Liver (tissue), 9 donors: Measurements from ENCODE around the gene NACA. TPM values are rescaled to one million over a fixed set of nuclear protein-coding genes. Genes with fewer than 3 reads are reported as not detected.

Experiments
- DNase-seq: peaks from one replicate; pipeline ENCODE4 v3.0.0-alpha.2; 2017; ENCODE audit warnings: low spot score
- H3K27ac ChIP-seq, 2 donors: one replicate each; pipeline ENCODE4 v1.7.0; 2013; ENCODE audit warnings: inconsistent platforms in 2 of 2, low read length in 2 of 2, control low read depth in 1 of 2, low read depth in 1 of 2, mild to moderate bottlenecking in 1 of 2
- H3K27me3 ChIP-seq, 4 donors: one replicate each; pipeline versions ENCODE4 v1.6.1 to v1.7.0; 2013; ENCODE audit warnings: low read length in 3 of 4, inconsistent platforms in 1 of 4, mild to moderate bottlenecking in 1 of 4, moderate library complexity in 1 of 4; ENCODE audit not compliant: control insufficient read depth in 4 of 4, insufficient read depth in 4 of 4
- H3K36me3 ChIP-seq, 4 donors: one replicate each; pipeline versions ENCODE4 v1.6.1 to v1.7.0; 2013; ENCODE audit warnings: low read length in 3 of 4, mild to moderate bottlenecking in 3 of 4, low read depth in 1 of 4, moderate library complexity in 1 of 4; ENCODE audit not compliant: control insufficient read depth in 4 of 4, insufficient read depth in 3 of 4
- H3K4me1 ChIP-seq, 4 donors: one replicate each; pipeline versions ENCODE4 v1.6.1 to v1.7.0; 2013; ENCODE audit warnings: low read length in 3 of 4, mild to moderate bottlenecking in 3 of 4, moderate library complexity in 1 of 4; ENCODE audit not compliant: control insufficient read depth in 4 of 4, insufficient read depth in 4 of 4
- H3K4me3 ChIP-seq, 3 donors: one replicate each; pipeline versions ENCODE4 v1.6.1 to v1.7.0; 2013; ENCODE audit warnings: low read length in 3 of 3, control low read depth in 1 of 3, low read depth in 1 of 3, mild to moderate bottlenecking in 1 of 3
- H3K9ac ChIP-seq, 2 donors: one replicate each; pipeline ENCODE4 v1.7.0; 2013; ENCODE audit warnings: low read length in 2 of 2, mild to moderate bottlenecking in 2 of 2, moderate library complexity in 2 of 2, control low read depth in 1 of 2, low read depth in 1 of 2
- H3K9me3 ChIP-seq, 4 donors: one replicate each; pipeline versions ENCODE4 v1.6.1 to v1.7.0; 2013; ENCODE audit warnings: low read length in 3 of 4; ENCODE audit not compliant: control insufficient read depth in 4 of 4
- EGR1 ChIP-seq, 2 donors: IDR thresholded peaks; 2 replicates each; pipeline ENCODE4 v1.6.1; 2016 to 2018; ENCODE audit warnings: antibody characterized with exemption in 2 of 2, low read depth in 2 of 2
- FOXA1 ChIP-seq: IDR thresholded peaks from 2 replicates; pipeline ENCODE4 v1.6.1; 2016; ENCODE audit warnings: antibody characterized with exemption
- GABPA ChIP-seq, 2 donors: IDR thresholded peaks in 1 of 2; conservative IDR thresholded peaks in 1 of 2; 2 replicates each; pipeline ENCODE4 v1.6.1; 2016; ENCODE audit warnings: antibody characterized with exemption in 2 of 2, mild to moderate bottlenecking in 1 of 2, moderate library complexity in 1 of 2
- HNF4A ChIP-seq, 2 donors: conservative IDR thresholded peaks; 2 replicates each; pipeline ENCODE4 v1.6.1; 2016; ENCODE audit warnings: antibody characterized with exemption in 2 of 2, mild to moderate bottlenecking in 2 of 2
- HNF4G ChIP-seq: IDR thresholded peaks from 2 replicates; pipeline ENCODE4 v1.6.1; 2016; ENCODE audit warnings: antibody characterized with exemption
- JUND ChIP-seq, 2 donors: IDR thresholded peaks; 2 replicates each; pipeline ENCODE4 v1.6.1; 2016; ENCODE audit warnings: antibody characterized with exemption in 2 of 2
- NR2F2 ChIP-seq: IDR thresholded peaks from 2 replicates; pipeline ENCODE4 v1.6.1; 2016; ENCODE audit warnings: antibody characterized with exemption
- RAD21 ChIP-seq, 2 donors: IDR thresholded peaks; 2 replicates each; pipeline ENCODE4 v1.6.1; 2016; ENCODE audit warnings: antibody characterized with exemption in 2 of 2, mild to moderate bottlenecking in 2 of 2
- REST ChIP-seq: IDR thresholded peaks from 2 replicates; pipeline ENCODE4 v1.6.1; 2016; ENCODE audit warnings: antibody characterized with exemption, mild to moderate bottlenecking
- SP1 ChIP-seq: IDR thresholded peaks from 2 replicates; pipeline ENCODE4 v1.6.1; 2018; ENCODE audit warnings: antibody characterized with exemption, mild to moderate bottlenecking
- YY1 ChIP-seq: IDR thresholded peaks from 2 replicates; pipeline ENCODE4 v1.6.1; 2016; ENCODE audit warnings: antibody characterized with exemption, mild to moderate bottlenecking
- WGBS: extraction: QIAGEN DNeasy Blood & Tissue Kit; methylation state at CpG from one replicate; pipeline ENCODE4 v1.1.7; 2013; 5-methylcytosine and 5-hydroxymethylcytosine counted together
- polyA plus RNA-seq, 2 donors: library from polyadenylated mRNA; stranded (reverse) in 1 of 2; unstranded in 1 of 2; fragments of 200-250 nt in 1 of 2; fragments of >200 nt in 1 of 2; fragmentation: Nextera tagmentation in 1 of 2; extraction: Ambion mirVana in 1 of 2; gene quantifications; one replicate each; pipeline versions ENCODE4 v1.2.1 to v1.2.3, GENCODE V29; 2013 to 2015
- total RNA-seq, 2 donors: library from RNA; depleted of rRNA; stranded (reverse); fragments of >200 nt; gene quantifications; one replicate each; pipeline ENCODE4 v1.2.3, GENCODE V29; 2014
- TF ChIP-seq, protein P1 (sequence below): IDR thresholded peaks from 2 replicates; pipeline ENCODE4 v1.6.1; 2016; ENCODE audit warnings: antibody characterized with exemption
- TF ChIP-seq, protein P2 (sequence below): IDR thresholded peaks from 2 replicates; pipeline ENCODE4 v1.6.1; 2016; ENCODE audit warnings: antibody characterized with exemption
- TF ChIP-seq, protein P3 (sequence below): fragments of 150-350 bp; IDR thresholded peaks from 2 replicates; pipeline ENCODE4 v1.5.1; 2017; ENCODE audit warnings: improper control_type of control experiment, low read depth, low read length; ENCODE audit not compliant: missing input control
- TF ChIP-seq, protein P4 (sequence below): IDR thresholded peaks from 2 replicates; pipeline ENCODE4 v1.6.1; 2016; ENCODE audit warnings: antibody characterized with exemption
- donor health status: healthy.
- donor health status: healthy.
- donor health status: healthy.
- donor health status: healthy.
- donor health status: healthy.

The NACA gene
- total and polyA plus RNA-seq, 4 donors, result 365 to 695 (median 456) TPM

- TF ChIP-seq GABPA (IDR thresholded peaks at IDR 0.05 in 1 of 2, conservative IDR thresholded peaks at IDR 0.05 in 1 of 2), result no peak
- TF ChIP-seq, protein P1, sequence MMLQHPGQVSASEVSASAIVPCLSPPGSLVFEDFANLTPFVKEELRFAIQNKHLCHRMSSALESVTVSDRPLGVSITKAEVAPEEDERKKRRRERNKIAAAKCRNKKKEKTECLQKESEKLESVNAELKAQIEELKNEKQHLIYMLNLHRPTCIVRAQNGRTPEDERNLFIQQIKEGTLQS, result no peak
- no peak for TF ChIP-seq SP1
- TF ChIP-seq, protein P2, sequence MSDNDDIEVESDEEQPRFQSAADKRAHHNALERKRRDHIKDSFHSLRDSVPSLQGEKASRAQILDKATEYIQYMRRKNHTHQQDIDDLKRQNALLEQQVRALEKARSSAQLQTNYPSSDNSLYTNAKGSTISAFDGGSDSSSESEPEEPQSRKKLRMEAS, result no peak
- no peak for TF ChIP-seq HNF4G
- TF ChIP-seq, protein P3, sequence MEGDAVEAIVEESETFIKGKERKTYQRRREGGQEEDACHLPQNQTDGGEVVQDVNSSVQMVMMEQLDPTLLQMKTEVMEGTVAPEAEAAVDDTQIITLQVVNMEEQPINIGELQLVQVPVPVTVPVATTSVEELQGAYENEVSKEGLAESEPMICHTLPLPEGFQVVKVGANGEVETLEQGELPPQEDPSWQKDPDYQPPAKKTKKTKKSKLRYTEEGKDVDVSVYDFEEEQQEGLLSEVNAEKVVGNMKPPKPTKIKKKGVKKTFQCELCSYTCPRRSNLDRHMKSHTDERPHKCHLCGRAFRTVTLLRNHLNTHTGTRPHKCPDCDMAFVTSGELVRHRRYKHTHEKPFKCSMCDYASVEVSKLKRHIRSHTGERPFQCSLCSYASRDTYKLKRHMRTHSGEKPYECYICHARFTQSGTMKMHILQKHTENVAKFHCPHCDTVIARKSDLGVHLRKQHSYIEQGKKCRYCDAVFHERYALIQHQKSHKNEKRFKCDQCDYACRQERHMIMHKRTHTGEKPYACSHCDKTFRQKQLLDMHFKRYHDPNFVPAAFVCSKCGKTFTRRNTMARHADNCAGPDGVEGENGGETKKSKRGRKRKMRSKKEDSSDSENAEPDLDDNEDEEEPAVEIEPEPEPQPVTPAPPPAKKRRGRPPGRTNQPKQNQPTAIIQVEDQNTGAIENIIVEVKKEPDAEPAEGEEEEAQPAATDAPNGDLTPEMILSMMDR, result no peak
- no peak for TF ChIP-seq RAD21 (IDR thresholded peaks at IDR 0.05)
- TF ChIP-seq, protein P4, sequence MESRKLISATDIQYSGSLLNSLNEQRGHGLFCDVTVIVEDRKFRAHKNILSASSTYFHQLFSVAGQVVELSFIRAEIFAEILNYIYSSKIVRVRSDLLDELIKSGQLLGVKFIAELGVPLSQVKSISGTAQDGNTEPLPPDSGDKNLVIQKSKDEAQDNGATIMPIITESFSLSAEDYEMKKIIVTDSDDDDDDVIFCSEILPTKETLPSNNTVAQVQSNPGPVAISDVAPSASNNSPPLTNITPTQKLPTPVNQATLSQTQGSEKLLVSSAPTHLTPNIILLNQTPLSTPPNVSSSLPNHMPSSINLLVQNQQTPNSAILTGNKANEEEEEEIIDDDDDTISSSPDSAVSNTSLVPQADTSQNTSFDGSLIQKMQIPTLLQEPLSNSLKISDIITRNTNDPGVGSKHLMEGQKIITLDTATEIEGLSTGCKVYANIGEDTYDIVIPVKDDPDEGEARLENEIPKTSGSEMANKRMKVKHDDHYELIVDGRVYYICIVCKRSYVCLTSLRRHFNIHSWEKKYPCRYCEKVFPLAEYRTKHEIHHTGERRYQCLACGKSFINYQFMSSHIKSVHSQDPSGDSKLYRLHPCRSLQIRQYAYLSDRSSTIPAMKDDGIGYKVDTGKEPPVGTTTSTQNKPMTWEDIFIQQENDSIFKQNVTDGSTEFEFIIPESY, result no peak
- no peak for TF ChIP-seq JUND (IDR thresholded peaks at IDR 0.05)
- no peak for TF ChIP-seq REST
- no peak for TF ChIP-seq NR2F2
- TF ChIP-seq EGR1 (IDR thresholded peaks at IDR 0.05; ENCODE audit: low read depth in 2 of 2), result no peak
- H3K4me1 ChIP-seq, result peaks cover 10 to 46% (median 31%) of the 10 kb centered on the region in 4 donors
- H3K36me3 ChIP-seq, result peaks cover 8 to 23% (median 12%) of the 10 kb centered on the region in 4 donors
- peak overlapping the region; percentile 9 to 19 for H3K27ac ChIP-seq
- DNase-seq, result no peak
- H3K9ac ChIP-seq, result no peak overlapping the region
- no peak overlapping the region for H3K4me3 ChIP-seq
- WGBS, result 70% methylated on average over 2 of the region's 2 CpGs
- no peaks in the 10 kb centered on the region for H3K9me3 ChIP-seq
- no peaks in the 10 kb centered on the region for H3K27me3 ChIP-seq
These were observed 3.4 kb downstream of the NACA start for GRCh38 chr12:56721721-56722120.

DNA sequence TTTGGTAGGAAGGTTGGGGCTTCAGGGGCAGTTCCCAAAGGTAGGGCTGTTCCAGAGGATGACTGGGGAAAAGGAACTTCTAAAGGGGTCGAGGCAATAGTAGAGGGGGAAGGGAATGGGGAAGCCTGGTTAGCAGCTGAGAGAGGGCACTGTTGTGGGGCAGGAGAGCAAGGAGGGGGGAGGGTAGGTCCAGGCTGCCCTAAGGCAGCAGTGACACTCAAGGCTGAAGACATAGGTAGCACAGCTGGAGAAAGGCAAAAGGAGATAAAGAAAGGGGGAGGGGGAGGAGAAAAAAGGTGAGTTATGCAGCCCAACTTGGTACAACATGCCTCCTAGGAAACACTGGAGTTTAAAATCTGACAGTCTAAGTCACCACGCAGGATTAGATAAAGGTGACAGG is 3.9 kb downstream of the NACA start:
- WGBS, result 77% methylated on average over 2 of the region's 2 CpGs
- peaks cover 11 to 43% (median 30%) of the 10 kb centered on the region in 4 donors for H3K4me1 ChIP-seq
- DNase-seq, result no peak
- TF ChIP-seq RAD21 (IDR thresholded peaks at IDR 0.05), result no peak
- TF ChIP-seq, protein P2, result no peak
- no peak for TF ChIP-seq GABPA (IDR thresholded peaks at IDR 0.05 in 1 of 2, conservative IDR thresholded peaks at IDR 0.05 in 1 of 2)
- TF ChIP-seq YY1, result no peak
- TF ChIP-seq, protein P3, result no peak
- TF ChIP-seq HNF4G, result no peak
- TF ChIP-seq HNF4A (conservative IDR thresholded peaks at IDR 0.05), result no peak
- TF ChIP-seq NR2F2, result no peak
- TF ChIP-seq SP1, result no peak
- no peak for TF ChIP-seq FOXA1
- TF ChIP-seq, protein P4, result no peak
- no peak for TF ChIP-seq JUND (IDR thresholded peaks at IDR 0.05)
- peaks cover 10 to 23% (median 15%) of the 10 kb centered on the region in 4 donors for H3K36me3 ChIP-seq
- H3K27ac ChIP-seq, result peak overlapping the region; percentile 9 to 19
- no peaks in the 10 kb centered on the region for H3K27me3 ChIP-seq
- no peaks in the 10 kb centered on the region for H3K9me3 ChIP-seq
- H3K9ac ChIP-seq, result no peak overlapping the region
- no peak overlapping the region for H3K4me3 ChIP-seq
